Measurements from ENCODE around the gene HOXA2.

Gene HOXA2

GRCh38 chr7:27148031-27148755 lies 45.7 kb upstream of the HOXA2 start:
- no peak overlapping the region for H3K4me3 ChIP-seq (ENCODE audit: control insufficient read depth, low read depth, low read length)
- no peak for DNase-seq (ENCODE audit: low read depth)
- no peak for TF ChIP-seq CTCF (IDR thresholded peaks at IDR 0.05; ENCODE audit: control insufficient read depth, insufficient read depth, low read depth, low read length, missing control alignments)

GRCh38 chr7:27147199-27148030 lies 44.9 kb upstream of the HOXA2 start, which contains the start of gene HOXA6:
Gene HOXA6, minus strand, starts transcription at chr7:27147774. Its CDS starts 25 bp downstream, at chr7:27147749.
- H3K4me3 ChIP-seq (ENCODE audit: control insufficient read depth, low read depth, low read length), result no peak within 1 kb of the TSS
- no peak for TF ChIP-seq CTCF (IDR thresholded peaks at IDR 0.05; ENCODE audit: control insufficient read depth, insufficient read depth, low read depth, low read length, missing control alignments)
- no peak for DNase-seq (ENCODE audit: low read depth)

- no peak overlapping the region for H3K4me3 ChIP-seq (ENCODE audit: control insufficient read depth, low read depth, low read length)
- DNase-seq (ENCODE audit: low read depth), result no peak
- TF ChIP-seq CTCF (IDR thresholded peaks at IDR 0.05; ENCODE audit: control insufficient read depth, insufficient read depth, low read depth, low read length, missing control alignments), result no peak
Measured at GRCh38 chr7:27146491-27147198, 44.2 kb upstream of the HOXA2 start.

GRCh38 chr7:27145914-27146412 lies 43.5 kb upstream of the HOXA2 start:
- TF ChIP-seq CTCF (IDR thresholded peaks at IDR 0.05; ENCODE audit: control insufficient read depth, insufficient read depth, low read depth, low read length, missing control alignments), result no peak
- no peak for DNase-seq (ENCODE audit: low read depth)
- no peak overlapping the region for H3K4me3 ChIP-seq (ENCODE audit: control insufficient read depth, low read depth, low read length)

GRCh38 chr7:27145165-27145913 lies 42.9 kb upstream of the HOXA2 start:
- H3K4me3 ChIP-seq (ENCODE audit: control insufficient read depth, low read depth, low read length), result no peak overlapping the region
- DNase-seq (ENCODE audit: low read depth), result no peak
- TF ChIP-seq CTCF (IDR thresholded peaks at IDR 0.05; ENCODE audit: control insufficient read depth, insufficient read depth, low read depth, low read length, missing control alignments), result no peak

- TF ChIP-seq CTCF (IDR thresholded peaks at IDR 0.05; ENCODE audit: control insufficient read depth, insufficient read depth, low read depth, low read length, missing control alignments), result no peak
- DNase-seq (ENCODE audit: low read depth), result no peak
- no peak overlapping the region for H3K4me3 ChIP-seq (ENCODE audit: control insufficient read depth, low read depth, low read length)
Measured at GRCh38 chr7:27144781-27145164, 42.3 kb upstream of the HOXA2 start.
